ENCODE data around the gene CST3. TPM values are rescaled to one million over a fixed set of nuclear protein-coding genes. Genes with fewer than 3 reads are reported as not detected.

The CST3 gene
- total and polyA plus RNA-seq, 2 of the 8 experiments (the other 6 are each of a cell fraction or from before 2014, with no cell fraction given) = 53.2 to 184 TPM

- CTCF ChIA-PET (ENCODE audit: partially characterized antibody) = interaction anchor here (0.9 kb wide), 1 partner anchor 11 kb away, joined by 3 read pairs; no protein-coding TSS in a partner anchor
Measured at GRCh38 chr20:23659989-23660837, 22.5 kb upstream of the CST3 start.

More at GRCh38 chr20:23659989-23660837, 22.5 kb upstream of the CST3 start:
- Histone ChIP-seq H4K5ac (ENCODE audit: insufficient read length, low read depth, low read length) (no peak overlapping the region), H3K79me2 (ENCODE audit: control insufficient read depth in 1 of 2, insufficient read depth in 2 of 2, low read length in 2 of 2) (no peaks in the 10 kb centered on the region), H3K9me3 (ENCODE audit: insufficient read depth in 2 of 2, low read depth in 1 of 2, low read length in 1 of 2) (no peaks in the 10 kb centered on the region), H2BK15ac (ENCODE audit: low read length) (peak overlapping the region; percentile 9; the same call in 1 of the 2 replicates), H2BK120ac (replicated peaks; ENCODE audit: low read depth, low read length) (no peak overlapping the region), H3K23ac (ENCODE audit: insufficient read length) (no peak overlapping the region), H3K4me3 (ENCODE audit: extremely low read depth in 1 of 4, insufficient read depth in 2 of 4, low read depth in 3 of 4, low read length in 4 of 4) (no peak overlapping the region), H3K4me1 (replicated peaks in 1 of 4; ENCODE audit: control insufficient read depth in 3 of 4, insufficient read depth in 4 of 4, low read length in 3 of 4) (peaks cover 0 to 3% (median 0%) of the 10 kb centered on the region in 4 experiments; a peak in 2 of 7 replicates), H3K36me3 (ENCODE audit: control insufficient read depth in 2 of 4, insufficient read depth in 4 of 4, low read length in 3 of 4) (no peaks in the 10 kb centered on the region), H4K91ac (replicated peaks; ENCODE audit: insufficient read length, low read length) (no peak overlapping the region), H4K20me1 (replicated peaks in 1 of 2; ENCODE audit: control insufficient read depth in 1 of 2, insufficient read depth in 2 of 2, low read length in 2 of 2) (peaks cover 0 to 3% of the 10 kb centered on the region in 2 experiments), H3K14ac (ENCODE audit: insufficient read length) (no peak overlapping the region), H3K9ac (replicated peaks in 1 of 4; ENCODE audit: extremely low read depth in 1 of 4, low read depth in 3 of 4, low read length in 3 of 4) (no peak overlapping the region), H4K8ac (ENCODE audit: extremely low read depth, insufficient read depth, low read length) (no peak overlapping the region), H3K4ac (replicated peaks; ENCODE audit: insufficient read length, low read depth, low read length) (no peak overlapping the region), H3K18ac (ENCODE audit: extremely low read depth, low read length) (no peak overlapping the region), H3K23me2 (ENCODE audit: low read depth, low read length) (peaks cover 5% of the 10 kb centered on the region), H2BK20ac (ENCODE audit: low read length) (no peak overlapping the region), H2AFZ (ENCODE audit: low read length) (no peak overlapping the region), H3K79me1 (ENCODE audit: low read depth, low read length) (no peaks in the 10 kb centered on the region), H3K27me3 (replicated peaks in 1 of 4; ENCODE audit: control insufficient read depth in 3 of 4, extremely low read depth in 1 of 4, insufficient read depth in 3 of 4, low read length in 3 of 4) (no peaks in the 10 kb centered on the region), H3K4me2 (ENCODE audit: insufficient read depth in 1 of 2, low read depth in 2 of 2, low read length in 2 of 2) (no peak overlapping the region), H2BK5ac (ENCODE audit: low read depth, low read length) (peak overlapping the region; percentile 18; the same call in 1 of the 2 replicates), H3K27ac (ENCODE audit: low read depth, low read length) (no peak overlapping the region), H3K56ac (replicated peaks; ENCODE audit: insufficient read length, low read depth, low read length) (peak overlapping the region; percentile 83), H2BK12ac (ENCODE audit: low read depth, low read length) (no peak overlapping the region), H2AK5ac (ENCODE audit: low read depth, low read length) (0 out of 2 replicates have a peak overlapping the region, but pooled peaks have one; percentile 13)
- DNase-seq (ENCODE audit: low read depth in 1 of 2, low spot score in 2 of 2) (no peak), FAIRE-seq (no peak)
- 84% methylated on average over 8 of the region's 8 CpGs; no CpG with 5 or more reads in 1 of the 2 experiments for WGBS, 2 experiments (ENCODE audit: extremely low coverage in 1 of 2, insufficient coverage in 1 of 2, insufficient read length in 1 of 2, insufficient replicate concordance in 2 of 2, low coverage in 1 of 2, low lambda C conversion rate in 2 of 2, missing lambda C conversion rate in 1 of 2)
- TF ChIP-seq SP2 (IDR thresholded peaks at IDR 0.05; ENCODE audit: low read length) (no peak), FOSL1 (IDR thresholded peaks at IDR 0.05; ENCODE audit: insufficient read depth, low read depth, low read length) (no peak), SUZ12 (IDR thresholded peaks at IDR 0.05; ENCODE audit: low read length) (no peak), TCF12 (IDR thresholded peaks at IDR 0.05; ENCODE audit: low read depth, low read length) (no peak), SIX5 (IDR thresholded peaks at IDR 0.05; ENCODE audit: low read depth, low read length) (no peak), GABPA (IDR thresholded peaks at IDR 0.05; ENCODE audit: borderline replicate concordance, insufficient read depth, low read length) (no peak), KDM5A (IDR thresholded peaks at IDR 0.05; ENCODE audit: low read length) (no peak), ATF3 (IDR thresholded peaks at IDR 0.05; ENCODE audit: insufficient read depth, low read depth, low read length) (no peak)
- POLR2A ChIA-PET (ENCODE audit: partially characterized antibody) = no interaction called here

Data from H1 (cell line).